GM21526 (cell line): ENCODE measurements around the gene ENAM.
"Not testable (repeated sequence)": the region's sequence is repeated elsewhere in the genome, so short reads cannot be mapped to it uniquely, and the experiment has no call there.

Experiments used
- ATAC-seq: cut with Tn5 transposase; IDR thresholded peaks from one replicate; pipeline ENCODE4 v1.9.1; 2021; ENCODE audit warnings: moderate library complexity; ENCODE audit not compliant: unreplicated experiment, low FRiP score

Gene ENAM

DNA sequence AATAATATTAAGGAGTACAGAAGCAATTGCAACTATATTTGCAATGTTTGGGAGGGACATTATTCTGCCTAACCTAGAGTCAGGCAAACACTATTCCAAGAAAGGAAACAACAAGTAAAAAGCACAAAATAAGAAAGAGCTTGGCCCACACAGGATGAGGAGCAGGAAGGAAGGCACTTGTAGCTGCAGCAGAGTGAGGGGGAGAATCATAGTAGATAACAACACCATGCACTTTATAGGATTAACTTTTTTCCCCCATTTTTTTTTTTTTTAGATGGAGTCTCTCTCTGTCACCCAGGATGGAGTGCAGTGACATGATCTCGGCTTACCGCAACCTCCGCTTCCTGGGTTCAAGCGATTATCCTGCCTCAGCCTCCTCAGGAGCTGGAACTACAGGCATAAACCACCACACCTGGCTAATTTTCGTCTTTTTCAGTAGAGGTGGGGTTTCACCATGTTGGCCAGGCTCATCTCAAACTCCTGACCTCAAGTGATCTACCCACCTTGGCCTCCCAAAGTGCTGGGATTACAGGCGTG is 48.1 kb downstream of the ENAM start:
- no peak for ATAC-seq

- peak; percentile 84 for ATAC-seq
Measured at GRCh38 chr4:70678383-70678999, 49.9 kb downstream of the ENAM start.

GRCh38 chr4:70680934-70681333 is 52.4 kb downstream of the ENAM start:
- no peak for ATAC-seq

DNA sequence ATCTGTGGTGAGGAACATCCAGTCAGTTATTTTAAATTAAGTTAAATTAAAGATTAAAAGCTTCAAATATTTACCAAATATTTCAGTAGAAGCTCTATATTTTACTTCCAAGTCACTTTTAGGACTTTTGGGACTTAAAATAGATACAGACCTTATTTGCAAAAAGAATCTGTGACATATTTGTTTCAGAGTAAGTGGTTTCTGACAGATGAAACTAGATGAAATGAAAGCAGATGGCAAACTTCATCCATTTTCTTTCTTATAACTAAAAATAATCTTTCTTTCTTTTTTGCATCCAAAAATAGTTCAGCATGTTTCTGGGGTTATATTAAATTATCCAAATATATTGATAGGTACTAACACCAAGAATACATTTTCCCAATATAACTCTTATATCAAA is 53.2 kb downstream of the ENAM start:
- ATAC-seq = peak; percentile 36

GRCh38 chr4:70682142-70682541 is 53.6 kb downstream of the ENAM start:
- ATAC-seq = not testable (repeated sequence)

DNA sequence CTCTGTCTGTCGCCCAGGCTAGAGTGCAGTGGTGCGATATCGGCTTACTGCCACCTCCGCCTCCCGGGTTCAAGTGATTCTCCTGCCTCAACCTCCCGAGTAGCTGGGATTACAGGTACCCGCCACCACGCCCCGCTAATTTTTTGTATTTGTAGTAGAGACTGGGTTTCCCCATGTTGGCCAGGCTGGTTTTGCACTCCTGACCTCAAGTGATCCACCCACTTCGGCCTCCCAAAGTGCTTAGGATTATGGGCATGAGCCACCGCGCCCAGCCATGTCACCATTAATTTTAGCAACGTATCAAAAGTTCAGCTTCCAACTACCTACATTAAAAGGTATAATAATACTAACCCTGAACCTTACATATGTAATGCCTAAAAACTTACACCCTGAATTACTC is 58.8 kb downstream of the ENAM start:
- ATAC-seq = no peak

- peak; percentile 92 for ATAC-seq
Measured at GRCh38 chr4:70687821-70688794, 59.6 kb downstream of the ENAM start, which contains the start of gene UTP3. Gene UTP3, plus strand, starts transcription at chr4:70688532. Its CDS starts 146 bp downstream, at chr4:70688678.

- peak; percentile 10 for ATAC-seq
Measured at GRCh38 chr4:70688795-70689231, 60.3 kb downstream of the ENAM start.

DNA sequence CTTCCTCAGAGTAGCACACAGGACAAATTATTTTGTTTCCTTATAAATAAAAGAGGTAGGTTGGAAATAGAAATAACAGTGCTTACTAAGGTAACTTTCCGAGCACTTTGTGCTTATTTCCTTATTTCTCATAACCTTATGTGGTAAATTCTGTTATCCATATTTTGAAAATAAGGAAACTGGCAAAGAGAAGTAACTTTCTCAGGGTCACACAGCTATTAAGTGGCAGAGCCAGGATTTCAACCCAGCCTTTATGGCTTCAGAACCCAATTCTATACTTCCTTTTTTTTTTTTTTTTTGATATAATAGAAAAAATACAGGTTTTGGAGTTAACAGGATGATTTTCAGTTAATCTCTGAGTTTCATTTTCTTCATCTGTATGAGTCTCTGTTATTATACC is 63.1 kb downstream of the ENAM start:
- no peak for ATAC-seq

DNA sequence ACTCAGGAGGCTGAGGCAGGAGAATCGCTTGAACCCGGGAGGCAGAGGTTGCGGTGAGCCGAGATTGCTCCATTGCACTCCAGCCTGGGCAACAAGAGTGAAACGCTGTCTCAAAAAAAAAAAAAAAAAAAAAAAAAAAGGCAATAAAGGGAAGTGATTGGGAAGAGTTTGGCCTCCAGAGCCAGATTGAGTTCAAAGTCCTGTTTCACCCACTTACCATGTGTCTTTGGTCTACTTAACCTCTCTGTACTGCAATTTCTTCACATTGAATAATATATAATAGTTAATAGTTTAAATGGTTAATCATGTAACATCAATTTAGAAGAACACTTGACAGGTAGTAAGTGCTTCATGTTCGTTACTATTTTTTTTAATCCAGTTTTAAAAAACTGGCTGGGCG is 66.1 kb downstream of the ENAM start:
- not testable (repeated sequence) for ATAC-seq
